Upper lobe of left lung (tissue), 6 donors: ENCODE results near the gene TMEM43. TPM values are rescaled to one million over a fixed set of nuclear protein-coding genes. Genes with fewer than 3 reads are reported as not detected.

Experiments
- ATAC-seq, 2 donors: fragments of 200-7000 bp; cut with Tn5 transposase; one replicate each; pipeline ENCODE4 v1.9.1; 2022; ENCODE audit warnings: mild to moderate bottlenecking in 2 of 2, moderate library complexity in 2 of 2; ENCODE audit not compliant: low FRiP score in 2 of 2
- DNase-seq, 2 donors: peaks; one replicate each; pipeline ENCODE4 v3.0.0-alpha.2; 2019 to 2020
- H3K27ac ChIP-seq, 4 donors: fragments of 200-600 bp; sonication (generic); one replicate each; pipeline ENCODE4 v1.5.1; 2016 to 2019
- H3K27me3 ChIP-seq, 4 donors: fragments of 200-600 bp; sonication (generic); one replicate each; pipeline ENCODE4 v1.5.1; 2017 to 2019
- H3K36me3 ChIP-seq, 4 donors: fragments of 200-600 bp; sonication (generic); one replicate each; pipeline ENCODE4 v1.5.1; 2016 to 2019
- H3K4me1 ChIP-seq, 4 donors: fragments of 200-600 bp; sonication (generic); one replicate each; pipeline ENCODE4 v1.5.1; 2018 to 2019
- H3K4me3 ChIP-seq, 4 donors: fragments of 200-600 bp; sonication (generic); one replicate each; pipeline ENCODE4 v1.5.1; 2017 to 2019; ENCODE audit warnings: mild to moderate bottlenecking in 2 of 4, moderate library complexity in 1 of 4
- H3K9me3 ChIP-seq, 4 donors: fragments of 200-600 bp; sonication (generic); one replicate each; pipeline ENCODE4 v1.5.1; 2018 to 2019
- CTCF ChIP-seq, 6 experiments: fragments of 450-650 bp in 4 of 6; fragments of 200-600 bp in 2 of 6; sonication (generic) in 2 of 6; IDR thresholded peaks; one replicate each; pipeline ENCODE4 v1.5.1; 2016 to 2019; ENCODE audit warnings: antibody characterized with exemption in 6 of 6
- EP300 ChIP-seq, 4 donors: sonication (generic); formaldehyde crosslinking; IDR thresholded peaks; one replicate each; pipeline ENCODE4 v1.5.1; 2017; ENCODE audit warnings: antibody characterized with exemption in 4 of 4, control low read depth in 2 of 4
- POLR2A ChIP-seq, 4 donors: fragments of 450-650 bp; IDR thresholded peaks; one replicate each; pipeline ENCODE4 v1.5.1; 2016 to 2017; ENCODE audit warnings: antibody characterized with exemption in 4 of 4, mild to moderate bottlenecking in 2 of 4
- POLR2AphosphoS5 ChIP-seq, 2 donors: sonication (generic); formaldehyde crosslinking; IDR thresholded peaks; one replicate each; pipeline ENCODE4 v1.5.1; 2017; ENCODE audit warnings: antibody characterized with exemption in 2 of 2
- WGBS, 2 donors: methylation state at CpG; one replicate each; pipeline ENCODE4 v1.1.5; 2017 to 2018; 5-methylcytosine and 5-hydroxymethylcytosine counted together
- total RNA-seq, 6 donors: library from RNA; depleted of rRNA in 4 of 6; stranded (reverse); fragments of >200 nt in 4 of 6; gene quantifications; one replicate each; pipeline versions ENCODE4 v1.1.0 to v1.2.1, GENCODE V29; 2016 to 2021
- donor health status: DM: no; HTN: no; CAD: no; lungs with moderate emphysema.
- donor health status: DM: no; HTN: yes; CAD: no; lungs with severe emphysema.

The TMEM43 gene
- total RNA-seq, 6 donors from 2014 or later, result 48.2 to 158 (median 87.7) TPM

GRCh38 chr3:14127516-14128161 is 2.8 kb downstream of the TMEM43 start:
- no peak overlapping the region for H3K4me3 ChIP-seq
- ATAC-seq (no peak), DNase-seq (no peak)
- peak overlapping the region in 3 of 4 donors; percentile 90 to 98 (median 94) for H3K27ac ChIP-seq
- peaks cover 25 to 47% (median 36%) of the 10 kb centered on the region in 4 donors for H3K36me3 ChIP-seq
- H3K4me1 ChIP-seq, result peaks cover 32 to 40% (median 32%) of the 10 kb centered on the region in 4 donors
- WGBS, 2 donors, result 90 to 92% methylated on average over 9 to 12 of the region's 12 CpGs
- H3K9me3 ChIP-seq, result no peaks in the 10 kb centered on the region
- H3K27me3 ChIP-seq, result no peaks in the 10 kb centered on the region
- TF ChIP-seq EP300 (IDR thresholded peaks at IDR 0.05) (no peak), POLR2A (IDR thresholded peaks at IDR 0.05) (no peak), POLR2AphosphoS5 (IDR thresholded peaks at IDR 0.05) (no peak), CTCF (IDR thresholded peaks at IDR 0.05) (no peak)

GRCh38 chr3:14128724-14129123 is 3.9 kb downstream of the TMEM43 start:
- H3K36me3 ChIP-seq, result peaks cover 36 to 58% (median 47%) of the 10 kb centered on the region in 4 donors
- no peak for DNase-seq
- 97 to 98% methylated on average over 5 of the region's 5 CpGs for WGBS, 2 donors
- TF ChIP-seq POLR2A (IDR thresholded peaks at IDR 0.05) (no peak), CTCF (IDR thresholded peaks at IDR 0.05) (no peak), EP300 (IDR thresholded peaks at IDR 0.05) (no peak), POLR2AphosphoS5 (IDR thresholded peaks at IDR 0.05) (no peak)
- peaks cover 24 to 29% (median 25%) of the 10 kb centered on the region in 4 donors for H3K4me1 ChIP-seq
- no peaks in the 10 kb centered on the region for H3K9me3 ChIP-seq
- H3K27me3 ChIP-seq, result no peaks in the 10 kb centered on the region
- no peak overlapping the region for H3K27ac ChIP-seq
- no peak for ATAC-seq
- no peak overlapping the region for H3K4me3 ChIP-seq

- no peak overlapping the region for H3K4me3 ChIP-seq
- no peaks in the 10 kb centered on the region for H3K27me3 ChIP-seq
- TF ChIP-seq POLR2AphosphoS5 (IDR thresholded peaks at IDR 0.05), result no peak
- TF ChIP-seq EP300 (IDR thresholded peaks at IDR 0.05), result no peak
- no peak for TF ChIP-seq CTCF (IDR thresholded peaks at IDR 0.05)
- no peak for TF ChIP-seq POLR2A (IDR thresholded peaks at IDR 0.05)
- DNase-seq (no peak), ATAC-seq (no peak)
- H3K36me3 ChIP-seq, result peaks cover 41 to 64% (median 53%) of the 10 kb centered on the region in 4 donors
- peaks cover 21 to 24% (median 23%) of the 10 kb centered on the region in 4 donors for H3K4me1 ChIP-seq
- WGBS, 2 donors, result 94 to 97% methylated on average over 6 of the region's 6 CpGs
- H3K9me3 ChIP-seq, result no peaks in the 10 kb centered on the region
- no peak overlapping the region for H3K27ac ChIP-seq
Observed at GRCh38 chr3:14129296-14129695, 4.4 kb downstream of the TMEM43 start.

GRCh38 chr3:14130230-14130629 is 5.4 kb downstream of the TMEM43 start:
- no peak for DNase-seq
- peaks cover 48 to 73% (median 62%) of the 10 kb centered on the region in 4 donors for H3K36me3 ChIP-seq
- H3K27ac ChIP-seq, result no peak overlapping the region
- no peaks in the 10 kb centered on the region for H3K9me3 ChIP-seq
- 91 to 99% methylated on average over 4 of the region's 4 CpGs for WGBS, 2 donors
- TF ChIP-seq POLR2AphosphoS5 (IDR thresholded peaks at IDR 0.05) (no peak), CTCF (IDR thresholded peaks at IDR 0.05) (no peak), EP300 (IDR thresholded peaks at IDR 0.05) (no peak), POLR2A (IDR thresholded peaks at IDR 0.05) (no peak)
- peaks cover 21 to 23% (median 23%) of the 10 kb centered on the region in 4 donors for H3K4me1 ChIP-seq
- ATAC-seq, result no peak
- no peaks in the 10 kb centered on the region for H3K27me3 ChIP-seq
- H3K4me3 ChIP-seq, result no peak overlapping the region

GRCh38 chr3:14130707-14131106 is 5.9 kb downstream of the TMEM43 start:
- Histone ChIP-seq H3K9me3 (no peaks in the 10 kb centered on the region), H3K27ac (no peak overlapping the region), H3K36me3 (peaks cover 53 to 78% (median 67%) of the 10 kb centered on the region in 4 donors), H3K27me3 (no peaks in the 10 kb centered on the region), H3K4me3 (no peak overlapping the region), H3K4me1 (peaks cover 20 to 23% (median 21%) of the 10 kb centered on the region in 4 donors)
- TF ChIP-seq EP300 (IDR thresholded peaks at IDR 0.05) (no peak), POLR2AphosphoS5 (IDR thresholded peaks at IDR 0.05) (no peak), POLR2A (IDR thresholded peaks at IDR 0.05) (no peak), CTCF (IDR thresholded peaks at IDR 0.05) (no peak)
- ATAC-seq (no peak), DNase-seq (no peak)
- WGBS, 2 donors, result 90 to 97% methylated on average over 9 to 11 of the region's 12 CpGs
